NCI-H1436 treated with DMSO at 0.1 percent for 48 hours (cell line): ENCODE data around the gene TTC24.

Experiments used
- DNase-seq: peaks from one replicate; lab custom pipeline; 2025; lab: John Stamatoyannopoulos, UW

The TTC24 gene

DNA sequence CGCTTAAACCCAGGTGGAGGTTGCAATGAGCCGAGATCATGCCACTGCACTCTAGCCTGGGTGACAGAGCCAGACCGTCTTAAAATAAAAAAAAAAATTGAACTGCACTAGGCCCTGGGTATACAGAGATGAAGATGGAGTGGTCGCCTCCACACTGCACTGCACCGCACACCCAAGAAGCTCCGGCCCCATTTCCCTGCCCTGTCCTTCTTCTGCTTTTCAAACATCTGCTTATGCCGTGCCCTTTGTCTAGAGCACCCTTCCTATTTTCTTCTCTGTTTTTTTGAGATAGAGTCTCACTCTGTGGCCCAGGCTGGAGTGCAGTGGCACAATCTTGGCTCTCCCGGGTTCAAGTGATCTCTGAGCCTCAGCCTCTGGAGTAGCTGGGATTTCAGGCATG, 24.6 kb upstream of the TTC24 start:
- DNase-seq: no peak

DNA sequence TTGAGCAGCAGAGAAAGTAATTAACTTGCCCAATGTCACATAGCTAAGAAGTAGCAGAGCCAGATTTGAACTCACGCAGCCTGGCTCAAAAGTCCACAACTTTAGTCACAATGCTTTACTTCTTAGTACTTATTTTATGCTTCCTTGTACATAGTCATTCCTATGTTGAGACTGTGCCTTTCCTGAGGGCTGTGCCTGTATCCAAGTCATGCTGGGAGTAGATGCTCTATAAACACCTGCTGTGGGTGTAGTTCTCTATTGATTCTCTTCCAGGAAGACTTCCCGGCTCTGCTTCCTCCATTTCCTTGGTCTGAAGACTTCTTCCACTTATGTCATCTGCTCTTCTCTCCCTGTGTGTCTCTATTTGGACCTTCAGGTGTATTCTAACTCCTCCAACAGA, 23.8 kb upstream of the TTC24 start:
- no peak for DNase-seq

DNA sequence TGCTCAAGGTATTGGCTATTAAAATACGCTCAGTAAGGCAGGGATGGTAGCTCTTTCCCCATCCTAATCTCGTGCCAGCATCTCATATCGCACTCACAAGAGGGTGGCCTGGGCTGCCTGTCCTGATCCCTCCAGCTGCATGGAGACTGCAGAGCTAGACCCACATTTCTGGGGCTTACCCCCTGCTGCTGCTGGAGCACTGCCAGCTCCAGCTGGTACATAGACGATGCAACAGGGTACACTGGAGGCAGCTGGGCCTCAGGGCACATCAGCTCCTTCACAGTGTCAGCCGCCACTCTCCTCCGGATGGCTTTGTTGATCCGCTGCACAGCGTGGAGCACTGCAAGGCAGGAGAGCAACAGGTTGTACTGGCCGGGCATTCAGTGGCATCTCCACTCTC, 23.2 kb upstream of the TTC24 start:
- DNase-seq: no peak

DNA sequence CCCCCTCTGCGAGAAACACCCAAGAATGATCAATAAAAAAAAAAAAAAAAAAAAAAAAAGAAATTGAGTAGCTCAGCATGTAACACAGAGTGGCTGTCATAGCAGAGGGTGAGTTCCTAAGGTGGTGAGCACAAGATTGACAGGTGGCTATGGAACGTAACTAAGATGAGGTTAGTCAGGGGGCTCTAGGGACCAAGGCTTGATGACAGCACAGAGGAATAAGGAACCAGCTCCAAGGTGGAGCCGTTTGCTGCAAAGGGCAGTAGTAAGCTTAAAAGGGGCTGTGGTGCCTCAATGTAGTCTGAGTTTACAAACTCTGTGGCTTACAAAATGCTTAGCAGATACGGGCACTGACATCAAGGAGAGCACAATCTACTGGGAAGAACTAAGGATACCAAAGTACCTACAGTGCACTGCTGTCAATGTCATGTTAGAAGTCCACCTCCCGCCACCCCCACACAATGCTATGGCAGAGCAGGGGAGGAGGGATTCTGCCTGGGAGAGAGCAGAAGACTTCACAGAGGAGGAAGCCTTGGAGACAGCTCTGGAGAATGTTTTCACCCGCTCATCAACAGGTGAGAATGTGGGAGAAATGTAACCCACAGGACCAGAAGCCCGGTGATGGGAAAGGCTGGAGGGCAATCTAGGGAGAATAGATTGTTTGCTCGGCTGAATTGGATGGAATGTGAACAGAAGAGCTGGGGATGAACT, 20.3 kb upstream of the TTC24 start:
- no peak for DNase-seq

DNA sequence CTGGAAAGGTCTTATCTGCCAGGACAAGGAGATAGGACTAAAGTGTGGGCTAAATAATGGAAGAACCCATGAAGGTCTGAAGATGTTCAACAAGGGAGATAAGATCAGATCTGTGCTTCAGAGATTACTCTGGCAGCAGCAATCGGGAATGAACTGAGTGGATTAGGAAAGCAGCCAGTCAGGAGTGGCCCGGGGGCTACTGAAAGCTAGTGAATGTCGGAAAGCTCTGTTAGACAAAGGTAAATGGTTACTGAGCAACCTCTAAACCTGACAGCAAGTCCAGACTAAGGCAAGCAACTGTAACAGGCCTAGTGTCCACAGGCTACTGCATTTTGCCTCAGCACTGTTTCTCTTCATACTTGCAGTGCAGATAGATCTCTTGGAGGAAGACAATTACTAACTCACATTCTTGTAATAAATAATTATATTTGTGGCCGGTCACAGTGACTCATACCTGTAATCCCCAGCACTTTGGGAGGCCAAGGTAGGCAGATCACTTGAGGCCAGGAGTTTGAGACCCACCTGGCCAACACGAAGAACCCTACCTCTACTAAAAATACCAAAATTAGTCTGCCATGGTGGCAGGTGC, 19.6 kb upstream of the TTC24 start:
- DNase-seq: no peak

DNA sequence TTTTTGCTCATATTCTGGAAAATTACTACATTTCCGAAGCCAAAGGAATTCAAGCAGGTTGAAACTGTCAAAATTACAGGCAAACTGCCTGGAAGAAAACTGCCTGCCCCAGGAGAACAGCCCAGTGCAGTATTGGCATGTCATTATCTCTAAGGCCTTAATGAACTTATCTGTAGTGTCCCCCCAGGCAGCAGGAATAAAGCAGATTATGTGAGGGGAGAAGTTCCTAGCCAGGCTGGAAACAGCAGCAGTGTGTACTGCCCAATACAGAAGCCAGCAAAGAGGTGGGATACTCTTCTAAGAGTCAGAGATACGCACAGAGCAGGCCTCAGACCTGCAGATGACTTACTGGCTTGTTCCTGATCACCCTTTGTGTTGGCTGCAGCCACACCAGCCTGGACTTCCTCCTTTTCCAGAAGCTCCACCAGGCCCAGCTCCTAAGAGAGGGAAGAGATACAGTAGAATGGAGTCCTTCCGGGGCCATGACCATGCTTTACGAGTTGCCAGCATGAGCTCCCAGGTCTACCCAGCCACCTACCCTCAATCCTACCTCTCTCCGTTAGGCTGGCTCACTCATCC, 18.8 kb upstream of the TTC24 start:
- DNase-seq: no peak

DNA sequence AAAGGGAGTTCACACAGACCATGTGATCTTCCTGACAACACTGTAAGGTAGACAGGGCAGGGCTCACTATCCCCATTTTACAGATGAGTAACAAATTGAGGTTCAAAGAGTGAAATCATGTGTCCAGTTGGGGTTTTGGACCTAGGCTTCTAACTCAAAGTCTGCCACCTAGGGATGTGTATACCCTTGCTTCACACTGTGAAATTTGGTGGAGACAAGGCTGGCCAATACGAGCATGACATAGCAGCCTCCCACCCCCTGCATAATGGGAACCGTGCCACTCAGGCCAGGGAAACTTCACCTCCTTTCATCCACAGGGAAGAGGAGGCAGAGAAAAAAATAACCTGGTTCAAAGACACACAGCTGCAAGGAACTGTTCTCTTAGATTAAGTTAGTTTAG, 14.0 kb upstream of the TTC24 start:
- DNase-seq: no peak

DNA sequence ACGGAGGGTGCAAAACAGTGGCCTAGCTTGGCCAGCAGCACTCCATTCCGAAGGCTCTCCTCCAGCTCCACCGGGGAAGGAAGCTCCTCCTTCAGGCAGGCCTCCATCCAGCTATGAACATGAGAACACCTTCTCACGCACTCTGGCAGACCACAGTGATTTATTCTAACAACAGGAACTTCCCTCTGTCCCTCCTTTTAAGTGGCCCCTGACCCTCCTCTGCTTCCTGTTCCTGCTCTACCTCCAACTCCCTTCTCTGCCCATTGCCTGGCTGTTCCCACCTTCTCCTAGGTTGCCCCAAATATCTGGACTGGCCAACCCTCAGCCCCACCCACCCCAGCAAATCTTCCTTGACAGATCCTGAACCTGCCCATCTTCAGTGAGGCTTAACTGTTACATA, 13.1 kb upstream of the TTC24 start:
- no peak for DNase-seq

DNA sequence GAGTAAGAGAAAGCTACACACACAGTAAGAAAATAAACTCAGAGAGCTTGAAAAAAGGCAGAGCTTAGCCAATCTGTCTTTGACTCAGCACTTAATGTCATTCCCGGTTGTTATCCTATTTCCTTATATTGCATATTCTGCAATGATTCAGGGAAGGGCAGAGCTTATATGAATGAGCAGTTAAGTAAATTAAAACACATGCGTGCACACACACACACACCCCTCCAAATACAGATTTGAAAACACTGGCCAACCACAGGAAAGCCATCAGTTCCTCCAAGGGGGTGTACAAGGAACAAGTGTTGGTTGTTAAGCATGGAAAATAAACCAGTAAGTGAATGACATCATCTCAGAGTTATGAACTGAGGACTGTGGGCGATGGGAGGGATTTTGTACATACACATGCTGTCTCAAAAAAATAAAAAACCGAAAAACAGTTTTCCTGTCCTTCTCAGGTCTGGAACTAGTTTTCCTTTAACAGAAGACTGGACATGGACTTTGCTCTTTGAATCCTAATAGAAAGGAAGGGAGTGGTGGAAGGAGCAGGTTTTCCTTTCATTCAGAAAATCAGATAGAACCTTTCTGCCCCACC, 8.2 kb upstream of the TTC24 start:
- DNase-seq: no peak

DNA sequence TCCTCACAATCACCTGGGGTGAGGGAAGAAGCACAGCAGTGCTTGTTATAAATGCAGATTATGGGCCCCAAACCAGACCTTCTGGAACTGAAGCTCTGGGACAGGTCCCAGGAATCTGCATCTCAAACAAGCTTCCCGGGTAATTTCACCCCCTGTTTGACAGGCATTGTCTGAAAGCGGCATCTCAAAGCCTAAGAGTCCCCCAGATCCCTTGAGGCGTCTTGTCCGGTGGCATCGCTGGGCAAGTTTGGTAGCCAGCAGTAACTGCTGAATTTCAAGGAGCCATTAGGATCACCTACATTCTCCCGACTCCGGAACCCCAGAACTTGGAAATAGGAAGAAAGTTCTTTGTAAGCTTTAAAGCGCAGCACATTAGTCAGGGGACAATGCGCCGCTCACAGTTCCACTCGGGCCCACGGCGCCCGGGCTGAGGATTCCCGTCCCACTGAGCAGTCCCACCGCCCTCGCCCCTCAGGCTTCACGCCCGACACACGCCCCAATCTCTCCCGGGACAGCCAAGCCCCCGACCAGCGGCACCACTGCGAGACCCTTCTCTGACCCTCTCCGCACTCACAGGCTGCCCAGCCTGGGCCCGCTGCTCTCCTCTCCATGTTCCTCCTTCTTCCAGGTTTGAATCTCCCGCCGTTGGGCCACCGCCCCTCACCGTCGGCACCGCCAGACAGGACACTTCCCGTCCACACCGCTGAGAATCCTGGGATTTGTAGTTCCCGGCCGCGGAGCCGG, 7.4 kb upstream of the TTC24 start, which contains the start of gene IQGAP3:
TSS of gene IQGAP3 (minus strand) at position 647 of the 744 bp plus-strand sequence. CDS start at position 611, 36 bp downstream.
- DNase-seq: no peak

DNA sequence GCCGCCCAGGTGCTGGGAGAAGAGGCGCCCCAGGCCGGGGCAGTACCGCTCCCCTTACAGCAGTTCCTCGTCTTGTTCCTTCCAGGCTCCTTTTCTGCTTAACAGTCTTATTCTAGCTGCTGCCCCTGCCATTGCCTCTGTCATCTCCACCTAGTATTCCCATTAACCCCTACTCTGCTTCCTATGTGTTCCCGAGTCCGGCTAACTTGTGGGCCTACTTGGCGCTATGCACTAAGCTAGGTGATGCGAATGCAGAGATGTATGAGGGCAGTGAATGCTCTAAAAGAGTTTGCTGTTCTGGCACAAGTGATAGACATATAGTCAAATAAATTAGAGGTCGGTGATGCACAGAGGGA, 6.9 kb upstream of the TTC24 start:
- no peak for DNase-seq

DNA sequence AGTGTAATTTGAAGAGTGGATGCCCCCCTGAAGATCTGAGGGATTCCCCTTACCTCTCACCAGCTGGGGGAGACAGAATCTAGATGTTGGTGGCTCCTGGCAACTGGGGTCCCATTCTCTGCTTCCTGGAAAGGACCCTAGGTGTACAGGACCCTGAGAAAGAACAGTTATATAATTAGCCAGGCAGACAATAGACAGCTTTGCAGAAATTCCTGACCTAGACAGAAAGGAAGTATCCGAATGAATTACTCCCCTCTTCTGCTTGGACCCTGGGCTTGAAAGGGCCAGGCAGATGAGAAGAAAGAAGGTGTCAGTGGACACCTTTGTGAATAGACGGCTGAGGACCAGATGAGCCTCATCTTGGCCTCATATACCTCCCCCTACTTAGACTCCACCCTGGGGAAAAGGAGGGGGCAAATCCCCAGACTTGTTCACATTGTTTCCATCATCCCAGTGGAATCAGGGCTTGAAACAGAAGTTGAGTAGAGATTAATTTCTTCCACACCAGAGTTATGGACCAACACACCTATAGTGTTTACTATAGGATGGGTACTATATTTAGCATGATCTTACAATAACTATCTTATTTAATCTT, 5.4 kb upstream of the TTC24 start:
- DNase-seq: no peak

DNA sequence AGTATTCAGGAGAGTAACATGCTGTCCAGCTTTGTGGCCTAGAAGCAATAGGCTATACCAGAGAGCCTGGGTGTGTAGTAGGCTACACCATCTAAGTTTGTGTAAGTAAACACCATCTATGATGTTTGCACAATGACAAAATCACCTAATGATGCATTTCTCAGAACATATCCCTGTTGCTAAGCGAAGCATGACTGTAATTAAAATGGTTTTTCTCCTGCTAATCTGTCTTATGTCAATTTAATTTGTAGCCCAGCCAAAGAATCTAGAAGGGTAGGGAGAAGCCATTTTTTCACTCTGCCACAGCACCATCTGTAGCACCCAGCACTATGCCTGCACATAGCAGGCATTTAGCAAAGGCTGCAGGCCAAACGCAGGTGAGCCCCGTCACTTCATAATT, 2.0 kb upstream of the TTC24 start:
- peak; percentile 36 for DNase-seq

DNA sequence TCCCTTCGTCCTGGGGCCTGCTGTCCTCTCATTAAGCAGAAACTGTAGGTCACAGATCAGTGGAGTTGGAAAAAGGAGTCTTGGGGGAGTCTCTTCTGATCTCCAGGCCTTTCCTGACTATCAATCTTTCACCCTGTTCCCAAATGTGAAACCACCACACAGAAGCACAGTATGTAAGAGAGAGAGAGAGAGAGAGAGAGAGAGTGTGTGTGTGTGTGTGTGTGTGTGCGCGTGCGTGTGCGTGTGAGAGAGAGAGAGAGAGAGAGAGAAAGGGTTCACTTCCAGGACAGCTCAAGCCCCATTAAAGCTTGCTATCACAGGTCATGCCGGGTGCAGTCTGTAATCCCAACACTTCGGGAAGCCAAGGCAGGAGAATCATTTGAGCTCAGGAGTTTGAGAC, 1.5 kb upstream of the TTC24 start:
- no peak for DNase-seq

DNA sequence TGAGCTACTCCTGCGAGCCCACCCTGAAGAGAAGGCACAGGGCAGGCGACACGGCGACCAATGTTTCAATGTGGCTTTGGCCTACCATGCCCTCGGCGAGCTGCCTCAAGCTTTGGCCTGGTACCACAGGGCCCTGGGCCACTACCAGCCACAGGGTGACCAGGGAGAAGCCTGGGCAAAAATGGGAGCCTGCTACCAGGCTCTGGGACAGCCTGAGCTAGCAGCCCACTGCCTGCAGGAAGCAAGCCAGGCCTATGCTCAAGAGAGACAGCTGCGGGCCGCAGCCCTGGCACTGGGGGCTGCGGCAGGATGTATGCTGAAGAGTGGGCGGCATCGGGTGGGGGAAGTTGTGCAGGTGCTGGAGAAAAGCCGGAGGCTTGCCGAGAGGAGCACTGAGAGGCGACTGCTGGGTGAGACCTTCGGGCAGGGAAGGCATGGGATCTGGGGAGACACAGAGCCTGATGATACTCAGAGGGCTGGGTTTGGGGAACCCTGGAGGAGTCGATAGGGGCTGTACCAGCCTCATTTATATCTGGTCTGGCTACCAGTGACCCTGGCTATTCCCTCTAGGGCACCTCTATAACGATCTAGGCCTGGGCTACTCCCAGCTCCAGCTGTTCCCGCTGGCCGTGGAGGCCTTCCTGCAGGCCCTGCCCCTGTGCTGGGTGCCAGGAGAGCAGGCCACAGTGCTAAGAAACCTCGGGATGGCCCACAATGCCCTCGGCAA, 2.3 kb downstream of the TTC24 start:
- no peak for DNase-seq

DNA sequence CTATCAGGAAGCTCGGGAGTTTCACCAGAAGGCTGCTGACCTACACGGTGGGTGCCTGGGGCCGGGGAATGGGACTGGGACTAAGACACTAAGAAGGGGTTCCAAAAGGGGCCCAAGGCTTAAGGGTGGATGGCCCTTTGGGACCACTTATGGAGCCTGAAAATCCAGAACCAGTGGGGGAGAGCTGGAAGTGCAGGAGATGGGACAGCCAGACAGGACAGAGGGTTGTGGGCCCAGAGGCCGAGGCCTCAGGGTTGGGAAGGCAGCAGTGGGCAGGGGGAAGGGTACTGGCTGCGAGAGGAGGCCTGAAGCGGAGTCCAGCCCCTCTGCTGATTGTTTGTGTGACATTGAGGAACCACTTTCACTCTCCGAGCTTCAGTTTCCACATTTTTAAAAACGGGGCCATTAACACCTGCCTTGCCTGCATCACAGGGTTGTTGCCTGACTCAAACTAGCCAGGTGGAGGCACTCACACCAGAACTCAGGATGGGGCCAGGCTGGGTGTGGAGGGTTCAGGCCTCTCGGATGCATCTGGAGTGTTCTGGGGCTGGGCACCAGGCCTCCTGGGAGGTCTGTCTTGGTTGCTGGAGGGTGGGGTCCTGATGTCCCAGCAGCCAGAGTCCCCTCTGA, 3.0 kb downstream of the TTC24 start:
- DNase-seq: no peak

DNA sequence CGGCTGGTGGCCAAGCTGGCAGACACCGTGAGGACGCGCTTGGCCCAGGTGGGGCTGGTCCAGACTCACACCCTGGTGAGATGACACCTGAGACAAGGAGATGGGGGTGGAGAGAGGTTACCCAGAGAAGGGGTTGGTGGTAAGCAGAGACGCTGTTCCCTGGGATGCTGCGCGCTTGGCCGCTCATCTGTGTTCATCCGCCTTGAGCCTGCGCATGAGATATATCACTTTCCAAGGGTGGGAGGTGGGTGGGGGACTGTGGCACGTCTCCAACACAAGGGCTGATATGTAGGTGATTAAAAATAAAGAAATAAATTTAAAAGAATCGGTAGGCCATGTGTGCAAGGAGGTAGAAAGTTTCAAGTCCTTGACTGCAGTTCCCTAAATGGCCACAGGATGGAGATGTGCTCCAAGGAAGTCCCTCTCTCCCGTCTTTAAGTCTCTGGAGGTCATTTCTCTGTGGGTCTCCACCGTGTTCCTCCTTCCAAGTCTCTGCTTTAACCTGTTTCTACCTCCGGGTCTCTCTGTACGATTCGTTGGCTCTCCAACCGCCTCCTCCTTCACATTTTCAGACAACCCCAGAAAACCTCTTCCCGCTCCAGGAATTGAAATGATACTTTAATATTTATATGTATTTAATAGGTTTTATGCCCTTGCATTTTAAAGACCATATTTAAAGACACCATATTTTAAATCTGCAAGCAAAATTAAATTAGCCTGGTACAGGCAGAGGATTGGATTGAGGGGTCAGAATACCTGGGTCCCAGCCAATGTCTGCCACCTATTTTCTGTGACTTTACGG, 4.5 kb downstream of the TTC24 start:
- DNase-seq: peak; percentile 45

DNA sequence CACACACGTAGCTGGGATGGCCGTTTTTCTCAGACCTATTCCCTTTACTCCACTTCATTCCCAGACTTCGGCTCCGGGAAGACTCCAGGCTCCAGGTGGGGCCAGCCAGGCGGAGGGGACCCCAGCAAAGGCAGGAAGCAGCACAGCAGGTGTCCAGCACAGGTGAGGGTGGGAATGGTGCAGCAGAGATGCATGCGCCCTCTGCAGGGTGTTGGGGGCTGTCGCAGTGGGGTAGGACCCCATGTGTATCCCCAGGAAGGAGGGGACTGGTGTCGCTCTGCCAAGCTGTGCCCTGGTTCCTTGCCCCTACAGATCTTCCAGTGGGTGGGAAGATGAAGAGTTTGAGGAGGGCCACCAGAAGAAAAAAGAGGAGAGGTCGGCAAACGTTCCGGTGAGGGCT, 5.3 kb downstream of the TTC24 start:
- DNase-seq: no peak

DNA sequence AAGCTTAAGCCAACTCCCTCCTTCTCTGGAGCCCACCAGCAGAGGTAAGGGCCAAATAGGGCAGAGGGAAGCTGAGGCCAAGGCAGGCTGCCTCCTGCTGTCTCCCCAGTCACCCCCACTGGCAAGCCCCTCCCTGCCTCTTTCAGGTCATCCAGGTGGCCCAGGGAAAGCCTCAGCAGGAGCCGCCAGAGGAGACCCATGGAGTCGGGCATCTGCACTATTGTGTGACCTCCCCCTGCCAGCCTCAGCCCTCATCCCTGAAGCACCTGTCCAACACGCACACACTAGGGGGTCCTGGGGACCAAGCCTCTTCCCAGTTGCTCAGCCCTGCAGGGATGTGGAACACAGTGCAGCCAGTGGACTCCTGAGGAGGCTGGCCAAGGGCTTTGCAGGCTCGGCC, 6.8 kb downstream of the TTC24 start:
- DNase-seq: no peak

DNA sequence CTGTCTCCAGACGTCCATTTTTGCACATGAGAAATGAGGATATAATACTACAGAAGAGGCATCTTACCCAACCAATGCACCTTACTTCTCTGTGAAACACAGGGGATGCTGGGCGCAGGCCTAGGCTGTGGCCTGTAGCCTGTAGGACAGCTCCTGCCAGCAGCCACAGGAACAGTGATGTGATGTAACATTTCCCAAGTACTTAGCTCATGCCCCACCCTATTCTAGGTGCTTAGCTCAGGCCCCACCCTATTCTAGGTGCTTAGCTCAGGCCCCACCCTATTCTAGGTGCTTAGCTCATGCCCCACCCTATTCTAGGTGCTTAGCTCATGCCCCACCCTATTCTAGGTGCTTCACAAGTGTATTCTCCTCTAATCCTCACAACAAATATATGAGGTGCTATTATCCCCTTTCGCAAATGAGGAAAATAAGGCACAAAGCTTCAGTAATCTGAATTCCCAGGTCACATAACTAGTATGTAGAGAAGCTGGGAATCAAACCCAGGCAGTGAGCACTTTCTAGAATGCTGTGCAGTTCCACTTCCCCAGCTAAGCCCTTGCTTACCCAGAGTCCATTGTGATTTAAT, 7.5 kb downstream of the TTC24 start:
- DNase-seq: no peak
